ENCODE measurements around the gene CACNA1I.

The CACNA1I gene

GRCh38 chr22:39693943-39694500 is 123.5 kb downstream of the CACNA1I start:
- no peak overlapping the region for H3K4me3 ChIP-seq (ENCODE audit: low read depth, low read length)
- TF ChIP-seq, protein P1, sequence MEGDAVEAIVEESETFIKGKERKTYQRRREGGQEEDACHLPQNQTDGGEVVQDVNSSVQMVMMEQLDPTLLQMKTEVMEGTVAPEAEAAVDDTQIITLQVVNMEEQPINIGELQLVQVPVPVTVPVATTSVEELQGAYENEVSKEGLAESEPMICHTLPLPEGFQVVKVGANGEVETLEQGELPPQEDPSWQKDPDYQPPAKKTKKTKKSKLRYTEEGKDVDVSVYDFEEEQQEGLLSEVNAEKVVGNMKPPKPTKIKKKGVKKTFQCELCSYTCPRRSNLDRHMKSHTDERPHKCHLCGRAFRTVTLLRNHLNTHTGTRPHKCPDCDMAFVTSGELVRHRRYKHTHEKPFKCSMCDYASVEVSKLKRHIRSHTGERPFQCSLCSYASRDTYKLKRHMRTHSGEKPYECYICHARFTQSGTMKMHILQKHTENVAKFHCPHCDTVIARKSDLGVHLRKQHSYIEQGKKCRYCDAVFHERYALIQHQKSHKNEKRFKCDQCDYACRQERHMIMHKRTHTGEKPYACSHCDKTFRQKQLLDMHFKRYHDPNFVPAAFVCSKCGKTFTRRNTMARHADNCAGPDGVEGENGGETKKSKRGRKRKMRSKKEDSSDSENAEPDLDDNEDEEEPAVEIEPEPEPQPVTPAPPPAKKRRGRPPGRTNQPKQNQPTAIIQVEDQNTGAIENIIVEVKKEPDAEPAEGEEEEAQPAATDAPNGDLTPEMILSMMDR (IDR thresholded peaks at IDR 0.05; ENCODE audit: low read depth, low read length, missing control alignments), result no peak
- no peak for DNase-seq (ENCODE audit: low read depth)

- TF ChIP-seq, protein P1 (IDR thresholded peaks at IDR 0.05; ENCODE audit: low read depth, low read length, missing control alignments), result no peak
- no peak for DNase-seq (ENCODE audit: low read depth)
- no peak overlapping the region for H3K4me3 ChIP-seq (ENCODE audit: low read depth, low read length)
Measured at GRCh38 chr22:39697790-39698430, 127.4 kb downstream of the CACNA1I start.

- no peak for DNase-seq (ENCODE audit: low read depth)
- TF ChIP-seq, protein P1 (IDR thresholded peaks at IDR 0.05; ENCODE audit: low read depth, low read length, missing control alignments), result no peak
- H3K4me3 ChIP-seq (ENCODE audit: low read depth, low read length), result no peak overlapping the region
Measured at GRCh38 chr22:39699631-39700360, 129.2 kb downstream of the CACNA1I start.

DNA sequence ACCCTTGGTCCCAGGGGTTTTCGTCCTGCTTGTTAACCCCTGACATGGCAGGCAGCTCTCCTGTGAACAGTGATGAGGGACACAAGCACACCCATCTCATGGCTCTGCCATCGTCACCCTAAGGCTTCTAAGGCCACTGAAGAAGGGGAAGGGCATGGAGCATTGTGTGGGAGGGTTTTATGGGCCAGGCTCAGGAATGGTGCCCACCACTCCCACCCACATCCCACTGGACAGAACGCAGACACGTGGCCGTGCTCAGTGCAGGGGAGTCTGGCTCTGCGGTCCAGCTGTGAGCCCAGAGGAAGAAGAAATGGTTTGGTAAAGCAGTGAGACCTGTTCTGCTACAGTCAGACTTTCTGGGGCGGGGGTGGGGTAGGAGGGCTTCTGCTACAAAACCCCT is 130.0 kb downstream of the CACNA1I start:
- DNase-seq (ENCODE audit: low read depth), result no peak
- H3K4me3 ChIP-seq (ENCODE audit: low read depth, low read length), result no peak overlapping the region
- TF ChIP-seq, protein P1 (IDR thresholded peaks at IDR 0.05; ENCODE audit: low read depth, low read length, missing control alignments), result no peak

DNA sequence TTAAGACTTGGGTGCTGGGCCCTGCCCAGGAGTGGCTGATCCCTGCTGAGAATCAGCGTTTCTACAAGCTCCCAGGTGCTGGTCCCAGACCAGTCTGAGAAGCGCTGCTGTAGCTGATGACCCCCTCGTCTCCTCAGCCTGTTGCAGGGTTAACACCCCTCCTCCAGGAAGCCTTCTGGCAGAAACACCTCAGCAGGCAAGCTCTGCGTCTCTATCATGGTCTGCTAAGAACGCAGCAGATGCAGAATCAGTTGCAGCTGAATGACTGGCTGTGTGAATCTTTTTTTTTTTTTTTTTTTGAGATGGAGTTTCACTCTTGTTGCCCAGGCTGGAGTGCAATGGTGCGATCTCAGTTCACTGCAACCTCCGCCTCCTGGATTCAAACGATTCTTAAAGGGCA is 132.5 kb downstream of the CACNA1I start:
- TF ChIP-seq, protein P1 (IDR thresholded peaks at IDR 0.05; ENCODE audit: low read depth, low read length, missing control alignments), result no peak
- no peak for DNase-seq (ENCODE audit: low read depth)
- no peak overlapping the region for H3K4me3 ChIP-seq (ENCODE audit: low read depth, low read length)

- no peak for DNase-seq (ENCODE audit: low read depth)
- TF ChIP-seq, protein P1 (IDR thresholded peaks at IDR 0.05; ENCODE audit: low read depth, low read length, missing control alignments), result no peak
- no peak overlapping the region for H3K4me3 ChIP-seq (ENCODE audit: low read depth, low read length)
Measured at GRCh38 chr22:39703928-39704639, 133.5 kb downstream of the CACNA1I start.

Measured in GM12864 (cell line).